ENCODE measurements around the gene KCNMA1.

- no peak for TF ChIP-seq ZNF274 (IDR thresholded peaks at IDR 0.05; ENCODE audit: low read depth, low read length)
- TF ChIP-seq SUZ12 (IDR thresholded peaks at IDR 0.05; ENCODE audit: extremely low read depth, insufficient read depth, insufficient read length): no peak
These were observed 77.6 kb downstream of the KCNMA1 start for GRCh38 chr10:77560052-77560451.

Data from NT2/D1 (cell line).